NCI-H1694 treated with DMSO at 0.1 percent for 48 hours (cell line): Measurements from ENCODE around the gene LRP1B.

Source experiments
- DNase-seq: peaks from one replicate; lab custom pipeline; 2025; lab: John Stamatoyannopoulos, UW

LRP1B gene

GRCh38 chr2:142131010-142131669 lies at the start of gene LRP1B:
Gene LRP1B, minus strand, starts transcription at chr2:142131016. Its CDS starts 287 bp downstream, at chr2:142130729.
- DNase-seq = peak; percentile 44

- DNase-seq = no peak
Observed at GRCh38 chr2:142179686-142180085, 48.9 kb upstream of the LRP1B start.

GRCh38 chr2:142178604-142179003 lies 47.8 kb upstream of the LRP1B start:
- DNase-seq = no peak

DNA sequence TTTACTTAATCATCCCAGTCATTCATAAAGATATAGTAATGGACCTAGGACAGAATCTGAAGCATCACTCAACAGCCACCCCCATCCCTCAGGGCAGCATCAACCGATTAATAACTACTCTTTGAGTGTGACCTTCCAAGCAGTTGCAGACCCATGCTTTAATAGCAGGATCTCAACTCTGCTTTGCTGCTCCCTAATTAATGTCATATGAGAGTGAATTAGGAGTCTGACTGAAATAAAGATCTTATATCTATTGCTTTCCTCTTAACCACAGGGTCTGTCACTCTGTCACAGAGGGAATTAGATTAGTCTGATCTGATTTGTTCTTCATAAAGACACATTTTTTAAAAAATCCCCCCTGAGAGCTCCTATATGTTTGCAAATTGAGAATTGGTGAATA lies 46.1 kb upstream of the LRP1B start:
- no peak for DNase-seq

DNA sequence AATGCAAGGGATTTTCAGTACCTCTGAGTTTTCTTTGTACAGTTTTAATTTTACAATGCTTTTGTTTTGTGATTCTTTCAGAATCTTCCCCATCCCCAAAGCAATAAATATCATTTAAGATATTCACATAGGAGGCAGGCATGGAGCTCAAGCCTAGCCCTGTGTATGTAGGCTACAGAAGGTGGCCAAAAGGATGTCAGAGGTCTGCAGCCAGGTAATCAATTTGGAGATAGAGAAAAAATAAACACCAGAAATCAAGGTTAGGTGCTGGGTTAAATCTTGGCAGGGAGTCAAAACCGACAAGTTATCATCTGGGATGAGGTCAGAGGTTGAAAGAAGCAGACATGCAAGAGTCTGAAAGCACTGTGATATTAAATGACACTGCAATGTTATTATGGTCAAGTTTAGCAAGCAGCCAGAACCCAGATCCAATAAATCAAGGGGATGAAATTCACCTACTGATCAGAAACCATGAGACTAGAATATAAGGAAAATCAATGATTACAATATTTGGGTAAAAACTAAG lies 45.1 kb upstream of the LRP1B start:
- DNase-seq = no peak

DNA sequence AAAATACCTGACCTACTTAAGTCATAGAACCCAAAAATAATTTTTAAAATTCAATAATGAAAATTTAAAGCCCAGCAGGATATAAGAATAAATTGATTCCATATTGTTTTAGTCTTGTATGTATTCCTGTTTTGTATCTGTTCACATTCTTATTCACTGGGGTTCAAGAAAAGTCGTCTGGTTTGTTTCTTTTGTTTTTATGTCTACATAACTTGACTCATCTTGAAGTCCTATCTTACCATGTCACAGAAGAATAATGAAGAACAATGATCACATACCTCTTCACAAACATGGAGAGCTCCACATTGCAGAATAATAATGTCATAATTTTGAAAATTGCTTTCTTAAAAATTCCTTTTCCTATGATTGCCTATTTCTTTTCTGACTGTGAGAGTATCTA lies 43.4 kb upstream of the LRP1B start:
- no peak for DNase-seq

GRCh38 chr2:142170847-142171246 lies 40.0 kb upstream of the LRP1B start:
- no peak for DNase-seq

- peak; percentile 44 for DNase-seq
Observed at GRCh38 chr2:142165790-142166189, 35.0 kb upstream of the LRP1B start.

- DNase-seq = no peak
Observed at GRCh38 chr2:142153601-142154000, 22.8 kb upstream of the LRP1B start.

- no peak for DNase-seq
Observed at GRCh38 chr2:142150453-142150852, 19.6 kb upstream of the LRP1B start.

GRCh38 chr2:142144547-142144946 lies 13.7 kb upstream of the LRP1B start:
- no peak for DNase-seq

DNA sequence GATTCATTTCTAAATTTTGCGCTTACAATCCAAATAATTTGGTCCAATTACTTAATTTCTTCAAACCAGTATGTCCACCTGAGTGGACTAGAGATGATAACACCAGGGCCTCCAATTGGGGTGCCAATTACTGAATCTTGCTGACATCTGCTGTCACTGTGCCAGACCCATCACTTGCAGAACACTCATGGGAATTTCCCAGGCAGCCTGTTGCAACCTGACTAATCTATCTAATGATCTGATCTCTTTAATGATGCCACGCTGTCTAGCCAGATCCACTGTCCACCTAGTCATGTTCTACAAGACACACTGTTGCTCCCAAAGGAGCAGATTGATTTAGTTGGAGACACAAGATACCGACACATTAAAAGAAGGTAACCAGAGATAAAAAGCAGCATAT lies 11.8 kb upstream of the LRP1B start:
- no peak for DNase-seq

GRCh38 chr2:142140434-142140845 lies 9.6 kb upstream of the LRP1B start:
- peak; percentile 52 for DNase-seq

GRCh38 chr2:142139384-142139783 lies 8.6 kb upstream of the LRP1B start:
- DNase-seq = no peak

- DNase-seq = no peak
Observed at GRCh38 chr2:142136571-142136970, 5.8 kb upstream of the LRP1B start.

GRCh38 chr2:142134911-142135310 lies 4.1 kb upstream of the LRP1B start:
- DNase-seq = no peak

DNA sequence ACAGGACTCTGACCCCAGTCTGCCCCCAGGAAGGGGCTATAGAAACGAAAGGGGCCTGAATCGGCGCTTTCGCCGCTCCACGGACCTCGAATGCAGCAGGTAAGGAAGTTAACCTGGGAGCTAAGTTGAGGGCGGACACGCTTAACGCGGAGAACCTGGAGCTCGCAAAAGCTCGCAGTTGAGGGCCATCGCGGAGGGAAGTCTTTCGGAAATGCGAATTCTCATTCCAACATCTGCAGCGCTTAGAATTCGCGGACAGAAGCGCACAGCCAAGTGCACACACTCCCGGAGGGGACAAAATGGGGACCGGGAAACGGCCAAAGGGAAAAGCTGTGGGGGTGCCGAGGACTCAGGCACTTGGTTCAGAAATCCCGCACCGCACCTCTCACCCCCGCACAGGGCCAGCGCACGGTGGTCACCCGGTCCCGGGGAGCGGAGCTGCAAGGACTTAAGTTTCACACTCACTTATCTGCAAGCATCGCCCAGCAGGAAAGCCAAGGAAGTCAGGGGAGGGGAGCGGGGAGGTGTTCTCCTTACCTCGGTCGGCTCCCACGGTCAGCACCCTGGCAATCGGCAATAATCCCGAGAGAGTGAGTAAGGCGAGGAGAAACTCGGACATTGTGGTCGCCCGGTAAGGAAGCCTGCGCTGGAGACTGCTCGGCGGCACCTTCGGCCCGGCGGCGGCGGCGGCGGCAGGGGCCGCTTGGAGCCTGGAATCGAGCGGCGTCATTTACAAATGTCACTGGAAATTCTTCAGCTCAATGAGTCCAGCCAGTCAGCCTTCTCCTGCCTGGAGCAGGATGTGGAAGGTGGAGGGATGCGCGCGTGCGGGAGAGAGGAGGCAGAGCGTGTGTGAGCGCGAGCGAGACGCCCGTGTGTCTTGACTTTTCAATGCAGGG lies 456 bp downstream of the LRP1B start:
- no peak for DNase-seq

DNA sequence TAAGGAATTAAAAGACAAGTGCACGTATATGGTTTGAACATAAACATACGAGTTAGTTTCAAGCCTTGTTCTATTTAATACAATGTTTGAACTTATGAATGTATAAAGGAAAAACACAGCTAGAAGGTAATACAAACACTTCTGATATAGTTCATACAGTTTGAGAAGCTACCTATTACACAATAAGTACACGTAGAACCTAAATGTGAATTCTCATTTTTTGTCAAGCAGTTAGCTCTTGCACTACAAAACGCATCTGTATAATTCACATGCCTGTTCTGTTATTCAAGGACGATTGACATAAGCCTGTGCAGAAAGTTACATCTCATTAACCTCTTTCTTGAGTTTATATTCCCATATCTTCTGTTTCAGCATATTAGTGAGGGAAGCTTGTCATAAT lies 2.7 kb downstream of the LRP1B start:
- DNase-seq = no peak

DNA sequence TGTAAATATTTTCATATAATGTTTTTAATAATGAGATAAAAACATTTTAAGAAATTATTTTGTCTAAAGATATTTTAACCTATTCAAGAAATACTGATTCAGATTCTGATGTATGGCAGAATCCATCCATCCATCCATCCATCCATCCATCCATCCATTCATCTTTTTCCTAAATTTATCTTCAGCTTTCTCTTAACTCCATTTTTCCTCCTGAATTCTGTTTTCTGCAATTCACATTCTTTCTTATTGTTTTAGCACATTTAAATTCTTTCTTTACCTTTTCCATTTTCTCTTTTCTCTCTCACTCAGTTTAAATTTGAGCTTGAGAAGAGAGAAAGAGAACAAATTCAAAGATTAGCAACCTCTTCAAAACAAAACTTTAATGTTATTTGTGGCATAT lies 3.6 kb downstream of the LRP1B start:
- DNase-seq = no peak

DNA sequence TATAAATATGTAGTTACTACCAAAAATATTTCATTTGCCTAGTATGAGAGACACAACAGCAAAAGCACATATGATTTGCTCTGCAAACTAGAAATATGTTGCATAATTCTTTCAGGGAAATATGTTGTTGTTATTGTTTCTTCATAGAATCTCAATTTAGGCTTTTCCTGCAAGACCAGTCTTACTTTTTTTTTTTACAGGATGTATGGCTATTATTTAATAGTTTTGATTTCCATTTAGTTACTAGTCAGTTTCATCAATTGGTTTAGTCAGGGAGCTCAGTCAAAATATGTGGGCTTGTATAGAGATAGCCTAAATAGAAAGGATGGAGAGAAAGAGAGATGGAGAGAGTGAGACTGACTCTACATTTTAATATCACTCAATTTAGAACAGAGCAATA lies 6.1 kb downstream of the LRP1B start:
- no peak for DNase-seq

DNA sequence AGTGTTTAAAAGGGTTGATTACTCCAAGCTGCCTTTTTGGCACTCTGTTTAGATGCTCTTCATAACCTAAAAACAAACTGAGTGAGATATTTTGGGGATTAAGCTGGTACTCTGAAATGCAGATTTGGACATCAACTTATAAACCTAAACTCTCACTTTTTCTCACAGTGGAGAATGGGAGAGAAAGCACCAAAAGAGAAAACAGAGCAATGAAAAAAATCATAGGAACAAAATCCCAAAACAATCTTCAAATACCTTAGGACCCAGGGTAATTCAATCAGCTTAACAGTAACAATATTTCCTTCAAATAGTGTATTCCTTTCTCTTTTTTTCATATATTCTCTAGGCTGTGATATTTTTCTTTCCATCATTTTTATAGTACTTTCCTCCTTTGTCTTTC lies 11.5 kb downstream of the LRP1B start:
- DNase-seq = no peak

- no peak for DNase-seq
Observed at GRCh38 chr2:142112757-142113221, 18.0 kb downstream of the LRP1B start.

DNA sequence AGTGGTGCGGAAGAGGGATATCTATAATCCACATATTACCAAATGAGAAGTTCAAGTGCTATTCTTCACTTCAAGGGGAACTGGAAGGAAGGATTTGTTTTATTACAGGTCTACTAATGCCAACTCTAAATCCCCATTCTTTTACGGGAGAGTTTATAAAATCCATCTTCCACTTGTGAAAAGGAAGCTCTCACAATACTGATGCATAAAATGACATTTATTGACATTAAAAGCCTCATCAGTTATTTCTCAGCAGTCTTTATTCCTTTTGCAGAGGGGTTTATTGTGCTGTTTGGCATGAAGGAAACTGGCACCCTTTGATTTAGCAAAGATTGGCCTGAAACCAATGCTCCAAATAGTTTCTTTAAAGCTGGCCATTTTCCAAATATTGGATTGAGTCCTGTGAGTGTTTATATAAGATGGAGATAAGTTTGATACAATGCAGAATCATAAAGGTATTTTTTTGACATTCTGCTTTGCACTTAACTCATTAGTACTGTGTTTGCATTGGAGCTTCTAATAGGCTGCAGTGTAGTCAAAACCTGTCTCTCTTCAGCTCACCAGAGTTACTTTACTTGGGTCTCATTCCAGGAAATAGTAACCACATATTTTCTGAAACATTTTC lies 26.6 kb downstream of the LRP1B start:
- no peak for DNase-seq
